Osteocyte (in vitro differentiated cells): ENCODE measurements around the gene AP3B1. TPM values are rescaled to one million over a fixed set of nuclear protein-coding genes. Genes with fewer than 3 reads are reported as not detected.
A peak's percentile ranks its signal among the peaks of the same experiment; 100 is the strongest.

Source experiments
- DNase-seq: peaks from one replicate; pipeline ENCODE4 v3.0.0; 2021; ENCODE audit warnings: mixed read lengths; ENCODE audit not compliant: unreplicated experiment; ENCODE audit errors: extremely low spot score
- H3K27ac Mint-ChIP-seq: one replicate; pipeline ENCODE4 v1.8.0; 2021; ENCODE audit warnings: mild to moderate bottlenecking, mixed read lengths; ENCODE audit not compliant: unreplicated experiment
- H3K27me3 Mint-ChIP-seq: one replicate; pipeline ENCODE4 v1.8.0; 2021; ENCODE audit warnings: mixed read lengths; ENCODE audit not compliant: unreplicated experiment
- H3K36me3 Mint-ChIP-seq: one replicate; pipeline ENCODE4 v1.8.0; 2021; ENCODE audit warnings: mixed read lengths; ENCODE audit not compliant: unreplicated experiment
- H3K4me1 Mint-ChIP-seq: one replicate; pipeline ENCODE4 v1.8.0; 2021; ENCODE audit warnings: mixed read lengths; ENCODE audit not compliant: unreplicated experiment
- H3K4me3 Mint-ChIP-seq: one replicate; pipeline ENCODE4 v1.8.0; 2021; ENCODE audit warnings: mild to moderate bottlenecking, moderate library complexity, mixed read lengths; ENCODE audit not compliant: unreplicated experiment
- H3K9me3 Mint-ChIP-seq: one replicate; pipeline ENCODE4 v1.8.0; 2021; ENCODE audit warnings: mixed read lengths; ENCODE audit not compliant: unreplicated experiment
- CTCF ChIP-seq: fragments of 200-600 bp; sonication (generic); IDR thresholded peaks from 2 replicates; pipeline ENCODE4 v1.5.0; 2021; ENCODE audit warnings: antibody characterized with exemption, mild to moderate bottlenecking, moderate library complexity
- total RNA-seq: library from RNA; stranded (reverse); gene quantifications from 2 replicates; pipeline ENCODE4 v1.2.1, GENCODE V29; 2021

The AP3B1 gene
- total RNA-seq, 1 donor from 2014 or later = 57.0 TPM

GRCh38 chr5:78162253-78162862 lies 132.1 kb downstream of the AP3B1 start:
- peak; percentile 56 for TF ChIP-seq CTCF
- Mint-ChIP-seq H3K4me3 (no peak overlapping the region), H3K27ac (no peak overlapping the region), H3K36me3 (peaks cover 23% of the 10 kb centered on the region), H3K4me1 (no peaks in the 10 kb centered on the region), H3K9me3 (peaks cover 12% of the 10 kb centered on the region), H3K27me3 (no peaks in the 10 kb centered on the region)
- no peak for DNase-seq

- Mint-ChIP-seq H3K4me1 (no peaks in the 10 kb centered on the region), H3K9me3 (peaks cover 27% of the 10 kb centered on the region), H3K27me3 (no peaks in the 10 kb centered on the region), H3K27ac (no peak overlapping the region), H3K4me3 (no peak overlapping the region), H3K36me3 (peaks cover 47% of the 10 kb centered on the region)
- no peak for TF ChIP-seq CTCF
- no peak for DNase-seq
Observed at GRCh38 chr5:78157001-78157400, 137.5 kb downstream of the AP3B1 start.

- Mint-ChIP-seq H3K4me3 (no peak overlapping the region), H3K27me3 (no peaks in the 10 kb centered on the region), H3K36me3 (peaks cover 53% of the 10 kb centered on the region), H3K27ac (no peak overlapping the region), H3K9me3 (peaks cover 23% of the 10 kb centered on the region), H3K4me1 (no peaks in the 10 kb centered on the region)
- TF ChIP-seq CTCF = no peak
- DNase-seq = no peak
Observed at GRCh38 chr5:78151594-78152271, 142.8 kb downstream of the AP3B1 start.

GRCh38 chr5:78137290-78137689 lies 157.2 kb downstream of the AP3B1 start:
- no peak for DNase-seq
- no peaks in the 10 kb centered on the region for H3K4me1 Mint-ChIP-seq
- H3K36me3 Mint-ChIP-seq = peaks cover 32% of the 10 kb centered on the region
- no peaks in the 10 kb centered on the region for H3K9me3 Mint-ChIP-seq
- H3K27me3 Mint-ChIP-seq = no peaks in the 10 kb centered on the region
- TF ChIP-seq CTCF = no peak
- no peak overlapping the region for H3K4me3 Mint-ChIP-seq
- no peak overlapping the region for H3K27ac Mint-ChIP-seq

GRCh38 chr5:78133423-78133822 lies 161.1 kb downstream of the AP3B1 start:
- DNase-seq = no peak
- Mint-ChIP-seq H3K4me1 (no peaks in the 10 kb centered on the region), H3K36me3 (peaks cover 14% of the 10 kb centered on the region), H3K27me3 (no peaks in the 10 kb centered on the region), H3K27ac (no peak overlapping the region), H3K4me3 (no peak overlapping the region), H3K9me3 (no peaks in the 10 kb centered on the region)
- TF ChIP-seq CTCF = no peak
